ENCODE results near the gene DIRAS3.

- TF ChIP-seq CTCF (IDR thresholded peaks at IDR 0.05; ENCODE audit: insufficient read depth, low read length) = no peak
- no peak for TF ChIP-seq POLR2AphosphoS5 (IDR thresholded peaks at IDR 0.05; ENCODE audit: low read depth)
- no peak for TF ChIP-seq REST (IDR thresholded peaks at IDR 0.05; ENCODE audit: insufficient replicate concordance, low read depth)
- no peak for TF ChIP-seq GABPA (IDR thresholded peaks at IDR 0.05; ENCODE audit: low read depth)
Observed at GRCh38 chr1:68065766-68066165, 15.3 kb upstream of the DIRAS3 start.
